ENCODE data around the gene MAST4.
A peak's percentile ranks its signal among the peaks of the same experiment; 100 is the strongest.

Gene MAST4

DNA sequence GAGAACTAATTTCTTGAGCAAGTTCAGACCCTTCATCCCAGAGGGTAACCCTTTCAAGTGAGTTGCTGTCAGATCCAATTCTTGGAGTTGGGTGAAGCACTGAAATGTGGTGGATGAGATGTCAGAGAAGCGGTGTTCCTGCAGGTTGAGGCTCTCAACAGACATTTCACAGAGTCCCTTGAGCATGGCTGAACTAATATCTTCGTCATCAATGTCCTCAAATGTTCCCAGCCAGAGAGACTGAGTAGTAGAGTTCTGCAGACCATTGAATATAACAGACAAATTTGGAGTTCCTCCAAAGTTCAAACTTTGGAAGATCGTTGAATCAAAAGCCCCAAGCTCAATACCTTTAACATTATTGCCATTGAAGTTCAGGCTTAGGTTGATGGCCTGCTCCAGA is 587.7 kb downstream of the MAST4 start:
- peaks cover 32% of the 10 kb centered on the region for H3K4me1 Mint-ChIP-seq
- no peaks in the 10 kb centered on the region for H3K9me3 Mint-ChIP-seq
- no peak overlapping the region for H3K27ac Mint-ChIP-seq
- no peaks in the 10 kb centered on the region for H3K27me3 Mint-ChIP-seq (ENCODE audit: low read depth)
- peaks cover 4% of the 10 kb centered on the region for H3K36me3 Mint-ChIP-seq (ENCODE audit: low read depth)
- TF ChIP-seq, protein P1, sequence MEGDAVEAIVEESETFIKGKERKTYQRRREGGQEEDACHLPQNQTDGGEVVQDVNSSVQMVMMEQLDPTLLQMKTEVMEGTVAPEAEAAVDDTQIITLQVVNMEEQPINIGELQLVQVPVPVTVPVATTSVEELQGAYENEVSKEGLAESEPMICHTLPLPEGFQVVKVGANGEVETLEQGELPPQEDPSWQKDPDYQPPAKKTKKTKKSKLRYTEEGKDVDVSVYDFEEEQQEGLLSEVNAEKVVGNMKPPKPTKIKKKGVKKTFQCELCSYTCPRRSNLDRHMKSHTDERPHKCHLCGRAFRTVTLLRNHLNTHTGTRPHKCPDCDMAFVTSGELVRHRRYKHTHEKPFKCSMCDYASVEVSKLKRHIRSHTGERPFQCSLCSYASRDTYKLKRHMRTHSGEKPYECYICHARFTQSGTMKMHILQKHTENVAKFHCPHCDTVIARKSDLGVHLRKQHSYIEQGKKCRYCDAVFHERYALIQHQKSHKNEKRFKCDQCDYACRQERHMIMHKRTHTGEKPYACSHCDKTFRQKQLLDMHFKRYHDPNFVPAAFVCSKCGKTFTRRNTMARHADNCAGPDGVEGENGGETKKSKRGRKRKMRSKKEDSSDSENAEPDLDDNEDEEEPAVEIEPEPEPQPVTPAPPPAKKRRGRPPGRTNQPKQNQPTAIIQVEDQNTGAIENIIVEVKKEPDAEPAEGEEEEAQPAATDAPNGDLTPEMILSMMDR (IDR thresholded peaks at IDR 0.05; ENCODE audit: unreplicated experiment in 3 of 3), result no peak
- H3K4me3 Mint-ChIP-seq, result no peak overlapping the region

DNA sequence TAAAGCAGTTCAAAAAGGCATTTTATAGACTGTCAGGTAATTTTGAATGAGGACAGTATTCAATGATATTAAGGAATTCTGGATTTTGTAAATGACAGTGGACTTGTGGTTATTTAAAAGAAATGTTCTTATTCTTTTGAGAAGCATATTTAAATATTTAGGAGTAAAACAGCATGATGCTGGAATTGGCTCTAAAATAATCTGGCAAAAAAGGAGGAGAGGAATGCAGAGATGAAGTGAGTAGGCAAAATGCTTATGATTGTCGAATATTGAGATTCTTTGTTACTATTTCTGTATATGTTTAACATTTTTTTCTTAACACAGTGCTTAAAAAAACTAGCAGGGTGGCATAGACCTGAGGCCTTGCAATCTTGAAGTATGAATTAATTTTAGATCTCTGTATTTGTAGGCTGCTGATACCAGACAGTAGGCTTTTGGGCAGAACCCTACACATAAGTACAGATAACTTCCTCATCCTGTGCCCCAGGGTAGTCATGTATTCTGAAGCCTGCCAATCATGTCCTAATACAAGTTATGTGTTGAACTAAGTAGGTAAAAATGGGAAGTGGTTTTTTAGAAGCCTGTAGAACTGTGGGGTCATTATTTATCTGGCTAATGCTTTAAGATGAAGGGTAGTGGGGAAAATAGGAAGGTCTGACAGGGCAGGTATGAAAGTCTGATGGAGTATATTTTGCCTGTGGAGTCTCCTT is 591.0 kb downstream of the MAST4 start:
- no peaks in the 10 kb centered on the region for H3K27me3 Mint-ChIP-seq (ENCODE audit: low read depth)
- H3K27ac Mint-ChIP-seq, result no peak overlapping the region
- TF ChIP-seq, protein P1 (IDR thresholded peaks at IDR 0.05; ENCODE audit: unreplicated experiment in 3 of 3), result no peak
- peaks cover 2% of the 10 kb centered on the region for H3K9me3 Mint-ChIP-seq
- H3K4me3 Mint-ChIP-seq, result no peak overlapping the region
- H3K36me3 Mint-ChIP-seq (ENCODE audit: low read depth), result peaks cover 8% of the 10 kb centered on the region
- H3K4me1 Mint-ChIP-seq, result peaks cover 21% of the 10 kb centered on the region

GRCh38 chr5:67188274-67189078 is 592.3 kb downstream of the MAST4 start:
- H3K36me3 Mint-ChIP-seq (ENCODE audit: low read depth), result peaks cover 8% of the 10 kb centered on the region
- TF ChIP-seq, protein P1 (IDR thresholded peaks at IDR 0.05; ENCODE audit: unreplicated experiment in 3 of 3), result no peak
- H3K27ac Mint-ChIP-seq, result peak overlapping the region in 1 of 3 experiments; percentile 26
- H3K9me3 Mint-ChIP-seq, result peaks cover 2% of the 10 kb centered on the region
- no peak overlapping the region for H3K4me3 Mint-ChIP-seq
- H3K27me3 Mint-ChIP-seq (ENCODE audit: low read depth), result no peaks in the 10 kb centered on the region
- peaks cover 18% of the 10 kb centered on the region for H3K4me1 Mint-ChIP-seq

DNA sequence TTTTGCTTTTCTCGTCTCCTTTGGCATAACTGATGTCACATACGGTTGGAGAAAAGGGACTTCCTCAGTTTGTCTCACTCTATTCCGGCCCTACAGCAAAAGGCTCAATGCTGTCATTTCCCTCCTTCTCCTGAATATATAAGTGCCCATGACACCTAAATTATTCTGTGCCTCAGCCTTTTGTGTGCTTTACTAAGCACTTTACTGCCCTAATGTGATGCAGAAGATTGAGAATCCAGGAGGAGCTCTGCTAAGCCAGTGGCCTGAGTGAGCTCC is 592.8 kb downstream of the MAST4 start:
- Mint-ChIP-seq H3K4me1 (peaks cover 22% of the 10 kb centered on the region), H3K27ac (peak overlapping the region in 1 of 3 experiments; percentile 26), H3K27me3 (ENCODE audit: low read depth) (no peaks in the 10 kb centered on the region), H3K36me3 (ENCODE audit: low read depth) (peaks cover 8% of the 10 kb centered on the region), H3K4me3 (no peak overlapping the region), H3K9me3 (peaks cover 2% of the 10 kb centered on the region)
- TF ChIP-seq, protein P1 (IDR thresholded peaks at IDR 0.05; ENCODE audit: unreplicated experiment in 3 of 3), result no peak

GRCh38 chr5:67189931-67190330 is 593.7 kb downstream of the MAST4 start:
- H3K36me3 Mint-ChIP-seq (ENCODE audit: low read depth), result peaks cover 8% of the 10 kb centered on the region
- H3K4me3 Mint-ChIP-seq, result no peak overlapping the region
- H3K27me3 Mint-ChIP-seq (ENCODE audit: low read depth), result no peaks in the 10 kb centered on the region
- H3K9me3 Mint-ChIP-seq, result peaks cover 2% of the 10 kb centered on the region
- H3K27ac Mint-ChIP-seq, result peak overlapping the region in 2 of 3 experiments; percentile 1 to 88
- TF ChIP-seq, protein P1 (IDR thresholded peaks at IDR 0.05; ENCODE audit: unreplicated experiment in 3 of 3), result no peak
- peaks cover 22% of the 10 kb centered on the region for H3K4me1 Mint-ChIP-seq

All from nephron (organoid).